K562 (cell line): ENCODE data around the gene CD79A. TPM values are rescaled to one million over a fixed set of nuclear protein-coding genes. Genes with fewer than 3 reads are reported as not detected.

Experiments used
- CBX1 ChIP-seq: sonication (generic); IDR thresholded peaks from 2 replicates; pipeline ENCODE4 v1.6.1; 2016; ENCODE audit warnings: antibody characterized with exemption, low read depth, mild to moderate bottlenecking
- E2F8 ChIP-seq: fragments of 450-650 bp; IDR thresholded peaks from 2 replicates; pipeline ENCODE4 v1.7.1; 2018; ENCODE audit warnings: mild to moderate bottlenecking, low read depth; ENCODE audit not compliant: partially characterized antibody
- ETV6 ChIP-seq, 3 experiments: fragments of 150-350 bp in 1 of 3; sonication (generic) in 1 of 3; formaldehyde crosslinking in 1 of 3; IDR thresholded peaks; 2 replicates each; pipeline versions ENCODE4 v1.6.1 to v1.8.0; 2014 to 2022; ENCODE audit warnings: borderline replicate concordance in 2 of 3, low read depth in 2 of 3, antibody characterized with exemption in 1 of 3, low read length in 1 of 3, mild to moderate bottlenecking in 1 of 3, missing genetic modification reagents in 1 of 3
- EZH2 ChIP-seq: IDR thresholded peaks from 2 replicates; pipeline ENCODE4 v1.6.1; 2012; ENCODE audit warnings: low read depth, mild to moderate bottlenecking, inconsistent platforms, low read length, borderline replicate concordance
- HNRNPUL1 ChIP-seq: fragments of 200-400 bp; formaldehyde crosslinking; IDR thresholded peaks from 2 replicates; pipeline ENCODE4 v1.6.1; 2017; ENCODE audit warnings: low read length
- MEF2A ChIP-seq: IDR thresholded peaks from 2 replicates; pipeline ENCODE4 v1.6.1; 2011; ENCODE audit warnings: low read depth, mild to moderate bottlenecking, low read length, moderate library complexity; ENCODE audit not compliant: control insufficient read depth
- MIER1 ChIP-seq: fragments of 450-650 bp; IDR thresholded peaks from 2 replicates; pipeline ENCODE4 v1.6.1; 2016; ENCODE audit warnings: antibody characterized with exemption, mild to moderate bottlenecking, low read depth
- RBFOX2 ChIP-seq: fragments of 200-400 bp; formaldehyde crosslinking; IDR thresholded peaks from 2 replicates; pipeline ENCODE4 v1.6.1; 2017; ENCODE audit warnings: low read depth, mild to moderate bottlenecking, low read length, moderate library complexity
- STAT5B ChIP-seq: fragments of 250-450 bp; sonication (Bioruptor Pico); IDR thresholded peaks from 2 replicates; pipeline ENCODE4 v1.8.0; 2021; ENCODE audit warnings: mild to moderate bottlenecking, inconsistent platforms
- TAF1 ChIP-seq: IDR thresholded peaks from 2 replicates; pipeline ENCODE4 v1.6.1; 2011; ENCODE audit warnings: mild to moderate bottlenecking, low read length, moderate library complexity; ENCODE audit not compliant: insufficient read depth, control insufficient read depth, severe bottlenecking; ENCODE audit errors: extremely low read depth
- ZBTB11 ChIP-seq, 3 experiments: fragments of 200-800 bp in 1 of 3; fragments of 250-450 bp in 1 of 3; fragments of 450-650 bp in 1 of 3; sonication (Bioruptor Pico) in 1 of 3; sonication (Bioruptor generic) in 1 of 3; formaldehyde crosslinking in 1 of 3; IDR thresholded peaks; 2 replicates each; pipeline versions ENCODE4 v1.6.1 to v1.8.0; 2016 to 2022; ENCODE audit warnings: mild to moderate bottlenecking in 2 of 3, missing genetic modification characterization in 2 of 3, missing compliant biosample characterization in 1 of 3, moderate library complexity in 1 of 3
- ZBTB2 ChIP-seq: fragments of 450-650 bp; IDR thresholded peaks from 2 replicates; pipeline ENCODE4 v1.6.1; 2016; ENCODE audit warnings: antibody characterized with exemption
- ZFPM2 ChIP-seq: fragments of 250-450 bp; sonication (Bioruptor Pico); IDR thresholded peaks from 2 replicates; pipeline ENCODE4 v1.5.1; 2022; ENCODE audit warnings: mild to moderate bottlenecking
- ZNF395 ChIP-seq: fragments of 200-800 bp; sonication (Bioruptor generic); IDR thresholded peaks from 2 replicates; pipeline ENCODE4 v1.6.1; 2017; ENCODE audit warnings: missing genetic modification characterization, missing compliant biosample characterization
- polyA plus RNA-seq, 8 experiments: library from polyadenylated mRNA; depleted of rRNA in 4 of 8; stranded (reverse) in 5 of 8; unstranded in 3 of 8; fragments of >200 nt; fragmentation: Nextera tagmentation in 2 of 8; fragmentation: Illumina TruSeq in 1 of 8; extraction: Ambion mirVana in 2 of 8; extraction: Trizol in 1 of 8; gene quantifications; 2 replicates each; pipeline versions ENCODE4 v1.2.1 to v1.2.3, GENCODE V29; 2011 to 2014; ENCODE audit warnings: inconsistent platforms in 1 of 8, missing spikeins in 1 of 8
- total RNA-seq, 7 experiments: library from RNA; depleted of rRNA in 6 of 7; stranded (reverse); fragments of >200 nt in 6 of 7; fragmentation: Illumina TruSeq in 2 of 7; extraction: Trizol in 2 of 7; gene quantifications; 2 replicates each; pipeline versions ENCODE4 v1.2.1 to v1.2.3, GENCODE V29; 2011 to 2021; ENCODE audit warnings: low replicate concordance in 1 of 7

CD79A gene
- total and polyA plus RNA-seq, 9 of the 15 experiments (the other 6 are each of a cell fraction or from before 2014, with no cell fraction given): 0.04 to 0.72 (median 0.17) TPM; not detected in 3

GRCh38 chr19:41882568-41883462, 5.7 kb downstream of the CD79A start, which contains the start of gene ARHGEF1 (continued):
- TF ChIP-seq ZBTB11 (CRISPR knock-in tag; IDR thresholded peaks at IDR 0.05) (peak in 1 of 3 experiments; percentile 76; a peak in 2 of 6 replicates), MIER1 (0 out of 2 replicates have a peak, but pooled peaks have one; percentile 36), ZFPM2 (CRISPR knock-in tag) (no peak), EZH2 (no peak), HNRNPUL1 (no peak), RBFOX2 (peak; percentile 55; the same call in 1 of the 2 replicates), TAF1 (peak; percentile 47), CBX1 (0 out of 2 replicates have a peak, but pooled peaks have one; percentile 16), STAT5B (CRISPR knock-in tag) (no peak), MEF2A (no peak), ETV6 (IDR thresholded peaks at IDR 0.05; ENCODE audit: borderline replicate concordance in 1 of 2, low read depth in 2 of 2, low read length in 1 of 2) (peak; percentile 62 to 89; a peak in 2 of 4 replicates), ETV6 (CRISPR knock-in tag; IDR thresholded peaks at IDR 0.05; ENCODE audit: borderline replicate concordance) (no peak), E2F8 (no peak), ZNF395 (CRISPR knock-in tag) (0 out of 2 replicates have a peak, but pooled peaks have one; percentile 29), ZBTB2 (0 out of 2 replicates have a peak, but pooled peaks have one; percentile 27)
